NCI-H128 (cell line): ENCODE results near the gene TMEM255B.
"Not testable (repeated sequence)": the region's sequence is repeated elsewhere in the genome, so short reads cannot be mapped to it uniquely, and the experiment has no call there.

Experiments used
- DNase-seq: peaks from one replicate; lab custom pipeline; 2025; ENCODE audit not compliant: unreplicated experiment; lab: John Stamatoyannopoulos, UW

The TMEM255B gene

GRCh38 chr13:113830426-113830950, 71.5 kb downstream of the TMEM255B start:
- DNase-seq, result not testable (repeated sequence)

- DNase-seq, result no peak
These were observed 72.0 kb downstream of the TMEM255B start for GRCh38 chr13:113831061-113831460.

GRCh38 chr13:113832205-113832604, 73.2 kb downstream of the TMEM255B start:
- no peak for DNase-seq

DNA sequence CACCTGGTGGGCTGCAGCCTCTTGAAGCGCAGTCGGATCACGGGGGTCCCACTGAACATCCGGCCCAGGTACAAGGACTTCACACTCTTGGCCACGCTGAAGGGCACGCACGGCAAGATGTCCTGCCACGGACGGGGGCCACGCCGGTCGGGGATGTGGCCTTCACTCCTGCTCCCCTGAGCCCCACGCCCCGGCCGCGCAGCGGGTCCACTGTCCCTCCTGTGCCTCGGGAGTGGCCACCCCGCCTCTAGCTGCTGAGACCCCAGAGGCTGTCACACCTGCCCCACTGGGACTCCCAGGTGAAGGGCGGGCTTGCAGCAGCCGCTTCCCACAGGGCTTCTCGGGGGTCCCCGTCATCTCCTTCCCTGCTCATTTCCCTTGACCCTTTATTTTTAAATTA, 73.6 kb downstream of the TMEM255B start:
- DNase-seq, result no peak

DNA sequence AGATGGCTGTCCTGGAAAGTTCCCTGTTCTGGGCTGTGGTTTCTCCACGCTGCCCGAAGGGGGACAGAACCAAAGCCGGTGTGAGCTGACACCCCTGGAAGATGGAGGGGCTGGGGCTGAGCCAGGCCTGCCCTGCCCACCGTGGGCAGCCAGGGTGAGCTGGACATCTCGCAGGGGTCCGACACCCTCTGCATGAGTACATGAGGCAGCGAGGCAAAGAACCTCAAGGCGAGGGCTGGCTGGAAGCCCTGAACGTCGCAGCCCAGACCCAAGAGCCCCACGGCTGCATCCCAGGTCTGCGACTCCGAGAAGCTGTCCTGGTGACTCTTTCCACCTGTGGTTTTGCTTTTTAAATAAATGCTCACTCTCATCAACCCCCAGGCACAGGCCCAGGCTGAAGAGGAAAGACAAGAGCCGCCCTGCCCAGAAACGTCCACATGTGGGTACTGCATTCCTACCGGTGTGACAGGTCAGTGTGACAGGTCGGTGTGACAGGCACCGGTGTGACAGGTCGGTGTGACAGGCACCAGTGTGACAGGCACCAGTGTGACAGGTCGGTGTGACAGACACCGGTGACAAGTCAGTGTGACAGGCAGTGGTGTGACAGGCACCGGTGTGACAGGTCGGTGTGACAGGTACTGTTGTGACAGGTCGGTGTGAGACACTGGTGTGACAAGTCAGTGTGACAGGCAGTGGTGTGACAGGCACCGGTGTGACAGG, 74.2 kb downstream of the TMEM255B start:
- no peak for DNase-seq

GRCh38 chr13:113834006-113834405, 75.0 kb downstream of the TMEM255B start:
- not testable (repeated sequence) for DNase-seq

GRCh38 chr13:113834496-113835200, 75.6 kb downstream of the TMEM255B start:
- no peak for DNase-seq

DNA sequence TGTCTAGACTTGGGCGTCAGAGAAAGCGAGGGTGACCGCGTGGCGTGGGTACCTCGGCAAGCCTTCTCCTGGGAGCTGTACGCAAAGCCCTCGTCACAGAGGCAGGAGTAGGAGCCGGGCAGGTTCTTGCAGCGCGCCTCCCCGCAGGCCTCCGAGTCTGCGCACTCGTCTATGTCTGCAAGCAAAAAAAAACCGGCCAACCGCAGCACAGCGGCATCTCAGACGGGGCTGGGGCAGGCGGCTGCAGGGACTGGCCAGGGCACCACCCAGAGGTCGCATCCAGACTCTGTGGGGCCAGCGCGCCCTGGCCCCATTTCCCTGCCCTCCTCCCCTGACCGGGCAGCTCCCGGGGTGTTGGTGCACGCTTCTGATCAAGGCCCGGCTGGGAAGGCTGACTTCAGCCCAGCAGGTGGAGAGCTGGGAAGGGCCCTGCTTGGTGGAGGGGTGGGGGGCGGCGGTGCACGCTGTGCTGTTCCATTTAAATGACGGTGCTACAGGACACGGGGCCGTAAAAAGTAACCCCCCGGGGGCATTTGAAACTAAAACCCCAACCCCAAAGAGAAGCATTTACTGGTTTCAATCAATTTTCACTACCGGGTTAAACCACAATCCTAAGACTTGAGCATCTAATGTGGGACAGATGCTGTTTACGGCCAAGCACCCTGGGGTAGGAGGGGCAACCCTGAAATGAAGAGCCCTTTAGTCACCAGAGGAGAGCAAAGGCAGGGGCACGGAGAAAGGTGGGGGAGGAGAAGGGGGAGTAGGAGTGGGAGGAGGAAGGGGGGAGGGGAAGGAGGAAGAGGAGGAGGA, 76.6 kb downstream of the TMEM255B start:
- DNase-seq, result peak; percentile 26

DNA sequence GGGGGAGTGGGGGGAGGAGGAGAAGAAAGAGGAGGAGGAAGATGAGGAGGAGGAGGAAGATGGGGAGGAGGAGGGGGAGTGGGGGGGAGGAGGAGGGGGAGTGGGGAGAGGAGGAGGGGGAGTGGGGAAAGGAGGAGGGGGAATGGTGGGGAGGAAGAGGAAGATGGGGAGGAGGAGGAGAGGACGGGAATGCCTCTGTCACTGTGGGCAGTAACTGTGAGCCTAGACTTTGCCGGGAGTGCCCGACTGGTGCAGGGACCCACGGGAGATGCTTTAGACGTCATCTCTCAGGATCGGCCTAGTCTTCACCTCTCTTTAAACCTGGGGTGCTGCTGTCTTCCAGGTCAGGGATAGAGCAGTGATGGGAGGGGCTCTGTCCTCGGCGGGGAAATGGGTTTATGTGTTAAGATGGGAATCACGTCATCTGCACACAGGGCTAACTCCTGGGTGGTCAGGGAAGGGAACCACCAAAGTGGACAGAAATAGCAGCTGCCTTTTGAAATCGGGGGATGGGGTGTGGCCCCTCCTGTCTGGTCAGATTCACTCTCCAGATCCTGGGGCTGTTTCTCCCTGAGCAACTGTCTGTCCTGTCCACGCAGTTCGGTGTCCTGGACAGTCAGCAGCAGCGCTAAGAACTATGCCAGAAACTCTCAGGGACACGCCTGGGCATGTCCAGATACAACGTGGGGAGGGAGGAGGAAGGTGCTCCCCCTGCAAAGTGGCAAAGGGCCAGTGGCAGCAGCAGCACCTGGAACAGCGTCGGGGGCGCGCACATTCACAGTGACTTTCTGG, 77.9 kb downstream of the TMEM255B start:
- no peak for DNase-seq

- no peak for DNase-seq
These were observed 78.7 kb downstream of the TMEM255B start for GRCh38 chr13:113837560-113838355.

GRCh38 chr13:113838711-113839201, 79.7 kb downstream of the TMEM255B start:
- DNase-seq, result no peak

GRCh38 chr13:113839536-113840204, 80.6 kb downstream of the TMEM255B start:
- no peak for DNase-seq

DNA sequence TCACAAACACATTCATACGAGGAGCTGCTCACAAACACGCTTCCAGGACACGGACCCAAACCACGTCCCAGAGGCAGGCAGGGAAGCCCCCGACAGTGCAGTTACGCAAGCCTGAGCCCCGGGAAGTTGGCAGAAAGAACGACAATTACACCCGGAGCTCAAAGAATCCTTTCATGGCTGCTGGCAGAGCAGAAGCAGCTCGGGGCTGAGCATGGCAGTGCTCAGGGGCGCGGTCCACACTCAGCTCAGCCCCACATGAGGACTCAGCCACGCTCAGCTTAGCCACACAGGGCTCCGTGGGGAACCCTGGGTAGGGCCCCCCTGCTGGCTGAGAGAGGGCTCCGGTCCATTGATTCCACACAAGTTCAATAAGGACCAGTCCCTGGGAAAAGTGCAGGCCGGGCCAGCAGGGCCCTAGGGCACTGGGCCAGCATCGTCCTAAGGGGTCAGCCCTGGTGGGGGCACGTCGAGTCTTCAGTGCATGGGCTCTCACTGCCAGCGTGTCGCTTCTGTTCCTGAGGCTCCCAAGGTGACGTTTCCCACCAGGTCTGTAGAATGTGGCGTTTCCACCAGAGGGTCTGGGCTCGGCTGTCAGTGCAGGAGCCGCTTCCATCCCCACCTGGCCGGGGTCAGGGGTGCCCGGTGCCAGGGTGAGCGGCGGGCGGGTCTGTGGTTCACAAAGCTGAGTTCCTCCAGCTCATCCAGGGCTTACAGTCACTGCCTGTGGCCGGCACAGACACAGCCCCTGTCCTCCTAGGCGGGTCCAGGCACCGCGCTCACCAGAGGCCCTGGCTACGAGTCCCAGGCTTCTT, 81.7 kb downstream of the TMEM255B start:
- no peak for DNase-seq

GRCh38 chr13:113841353-113841650, 82.3 kb downstream of the TMEM255B start:
- DNase-seq, result no peak

- DNase-seq, result no peak
These were observed 83.5 kb downstream of the TMEM255B start for GRCh38 chr13:113842336-113843062.

GRCh38 chr13:113843063-113843654, 84.1 kb downstream of the TMEM255B start:
- DNase-seq, result no peak

DNA sequence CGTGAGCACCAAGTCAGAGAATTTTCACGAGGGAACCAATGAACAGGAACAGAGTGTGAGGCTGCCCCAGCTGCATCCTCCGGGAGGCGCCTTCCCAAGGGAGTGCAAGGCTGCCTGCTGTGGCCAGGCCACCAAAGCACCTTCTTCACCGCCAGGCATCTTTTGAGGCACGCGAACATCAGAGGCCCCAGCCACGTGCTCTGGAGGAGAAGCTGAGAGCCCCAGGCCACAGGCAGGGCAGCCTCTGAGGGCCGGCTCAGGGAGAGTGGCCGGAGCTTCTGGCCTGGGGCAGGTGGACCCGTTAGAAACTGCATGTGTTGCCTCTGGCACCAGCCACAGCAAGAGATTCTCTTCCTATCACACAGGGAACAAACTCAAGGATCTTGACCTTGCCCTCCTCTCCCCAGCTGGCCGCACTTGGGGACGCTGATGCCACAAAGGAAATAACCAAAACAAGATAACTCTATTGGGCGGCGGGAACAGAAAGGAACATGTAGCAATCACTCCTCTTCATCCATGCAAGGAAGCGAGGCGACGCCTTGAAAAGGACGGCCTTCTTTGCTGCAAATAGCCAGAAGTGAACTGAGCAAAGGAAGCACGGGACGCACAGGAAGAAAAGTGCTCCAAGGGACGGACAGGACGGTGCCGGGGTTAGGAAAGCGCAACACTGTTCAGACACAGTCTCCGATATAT, 85.0 kb downstream of the TMEM255B start:
- DNase-seq, result no peak
